H7 (cell line): ENCODE results near the gene DAB2IP. TPM values are rescaled to one million over a fixed set of nuclear protein-coding genes. Genes with fewer than 3 reads are reported as not detected.

ENCODE experiments used
- DNase-seq: peaks from one replicate; pipeline ENCODE4 v3.0.0; 2012
- H3K27me3 ChIP-seq: 2 replicates; pipeline ENCODE4 v1.6.0; 2011; ENCODE audit warnings: mild to moderate bottlenecking, low read length; ENCODE audit not compliant: control insufficient read depth, insufficient read depth
- H3K36me3 ChIP-seq: replicated peaks from 2 replicates; pipeline ENCODE4 v1.5.1; 2011; ENCODE audit warnings: low read length; ENCODE audit not compliant: control insufficient read depth, insufficient read depth
- H3K4me3 ChIP-seq: 2 replicates; pipeline ENCODE4 v1.5.1; 2011; ENCODE audit warnings: low read depth, mild to moderate bottlenecking, control low read depth, low read length, moderate library complexity; ENCODE audit not compliant: insufficient read depth
- total RNA-seq: library from RNA; depleted of rRNA; stranded (reverse); fragments of >200 nt; shearing (Covaris generic); gene quantifications from 2 replicates; pipeline ENCODE4 v1.2.3, GENCODE V29; 2014

DAB2IP gene
- total RNA-seq, 1 experiment from 2014 or later, result 24.1 TPM

GRCh38 chr9:121699571-121700164 is 48.2 kb downstream of the DAB2IP start:
- H3K4me3 ChIP-seq, result peak overlapping the region; percentile 61
- peak; percentile 77 for DNase-seq
- H3K36me3 ChIP-seq, result no peaks in the 10 kb centered on the region
- peaks cover 7% of the 10 kb centered on the region for H3K27me3 ChIP-seq

- peak; percentile 88 for DNase-seq
- Histone ChIP-seq H3K27me3 (peaks cover 7% of the 10 kb centered on the region), H3K36me3 (no peaks in the 10 kb centered on the region), H3K4me3 (peak overlapping the region; percentile 61)
Observed at GRCh38 chr9:121700165-121700831, 48.9 kb downstream of the DAB2IP start.

- Histone ChIP-seq H3K36me3 (no peaks in the 10 kb centered on the region), H3K4me3 (no peak overlapping the region), H3K27me3 (peaks cover 7% of the 10 kb centered on the region)
- DNase-seq, result no peak
Observed at GRCh38 chr9:121700832-121701419, 49.5 kb downstream of the DAB2IP start.

GRCh38 chr9:121701736-121702261 is 50.4 kb downstream of the DAB2IP start:
- Histone ChIP-seq H3K36me3 (no peaks in the 10 kb centered on the region), H3K4me3 (no peak overlapping the region), H3K27me3 (peaks cover 7% of the 10 kb centered on the region)
- no peak for DNase-seq

GRCh38 chr9:121703014-121703734 is 51.7 kb downstream of the DAB2IP start:
- peaks cover 7% of the 10 kb centered on the region for H3K27me3 ChIP-seq
- H3K4me3 ChIP-seq, result no peak overlapping the region
- H3K36me3 ChIP-seq, result no peaks in the 10 kb centered on the region
- DNase-seq, result peak; percentile 82

GRCh38 chr9:121704281-121704680 is 52.8 kb downstream of the DAB2IP start:
- Histone ChIP-seq H3K4me3 (no peak overlapping the region), H3K36me3 (no peaks in the 10 kb centered on the region), H3K27me3 (peaks cover 5% of the 10 kb centered on the region)
- DNase-seq, result no peak

GRCh38 chr9:121706149-121706750 is 54.8 kb downstream of the DAB2IP start:
- DNase-seq, result no peak
- no peaks in the 10 kb centered on the region for H3K27me3 ChIP-seq
- H3K36me3 ChIP-seq, result no peaks in the 10 kb centered on the region
- H3K4me3 ChIP-seq, result no peak overlapping the region

GRCh38 chr9:121707477-121708424 is 56.3 kb downstream of the DAB2IP start:
- DNase-seq, result no peak
- H3K36me3 ChIP-seq, result no peaks in the 10 kb centered on the region
- H3K27me3 ChIP-seq, result no peaks in the 10 kb centered on the region
- H3K4me3 ChIP-seq, result no peak overlapping the region

- Histone ChIP-seq H3K4me3 (no peak overlapping the region), H3K27me3 (no peaks in the 10 kb centered on the region), H3K36me3 (no peaks in the 10 kb centered on the region)
- DNase-seq, result peak; percentile 78
Observed at GRCh38 chr9:121708768-121709488, 57.5 kb downstream of the DAB2IP start.

- no peak for DNase-seq
- H3K27me3 ChIP-seq, result no peaks in the 10 kb centered on the region
- H3K36me3 ChIP-seq, result no peaks in the 10 kb centered on the region
- H3K4me3 ChIP-seq, result no peak overlapping the region
Observed at GRCh38 chr9:121709798-121710197, 58.4 kb downstream of the DAB2IP start.

GRCh38 chr9:121711281-121711680 is 59.8 kb downstream of the DAB2IP start:
- Histone ChIP-seq H3K36me3 (no peaks in the 10 kb centered on the region), H3K4me3 (no peak overlapping the region), H3K27me3 (no peaks in the 10 kb centered on the region)
- no peak for DNase-seq

GRCh38 chr9:121711797-121712196 is 60.4 kb downstream of the DAB2IP start:
- no peak for DNase-seq
- Histone ChIP-seq H3K4me3 (no peak overlapping the region), H3K27me3 (no peaks in the 10 kb centered on the region)

More at GRCh38 chr9:121711797-121712196, 60.4 kb downstream of the DAB2IP start:
- no peaks in the 10 kb centered on the region; the same call in 1 of the 2 replicates for H3K36me3 ChIP-seq
